Testis (tissue), 2 donors: ENCODE measurements around the gene TM7SF3.

Source experiments
- CTCF ChIP-seq, 3 experiments: fragments of 450-650 bp in 2 of 3; fragments of 200-600 bp in 1 of 3; sonication (generic) in 1 of 3; IDR thresholded peaks; one replicate each; pipeline ENCODE4 v1.5.1; 2016 to 2019; ENCODE audit warnings: antibody characterized with exemption in 3 of 3, mild to moderate bottlenecking in 2 of 3, moderate library complexity in 1 of 3
- POLR2A ChIP-seq: fragments of 450-650 bp; IDR thresholded peaks from one replicate; pipeline ENCODE4 v1.6.1; 2017; ENCODE audit warnings: antibody characterized with exemption, mild to moderate bottlenecking, moderate library complexity

- TF ChIP-seq CTCF (IDR thresholded peaks at IDR 0.05) (no peak), POLR2A (no peak)
Observed at GRCh38 chr12:26941215-26941594, 73.0 kb downstream of the TM7SF3 start.
